Thyroid gland (tissue), 4 donors: ENCODE results near the gene VANGL2.

Experiments
- CTCF ChIP-seq, 6 experiments: fragments of 200-600 bp in 3 of 6; fragments of 450-650 bp in 3 of 6; sonication (generic) in 3 of 6; IDR thresholded peaks; one replicate each; pipeline ENCODE4 v1.5.1; 2016 to 2019; ENCODE audit warnings: antibody characterized with exemption in 6 of 6, mild to moderate bottlenecking in 2 of 6, inconsistent platforms in 1 of 6, moderate library complexity in 1 of 6
- POLR2A ChIP-seq, 2 donors: fragments of 450-650 bp; IDR thresholded peaks; one replicate each; pipeline ENCODE4 v1.6.1; 2017; ENCODE audit warnings: antibody characterized with exemption in 2 of 2, mild to moderate bottlenecking in 2 of 2, moderate library complexity in 1 of 2

- no peak for TF ChIP-seq CTCF (IDR thresholded peaks at IDR 0.05)
- no peak for TF ChIP-seq POLR2A (IDR thresholded peaks at IDR 0.05)
Measured at GRCh38 chr1:160428053-160428452, 27.7 kb downstream of the VANGL2 start.
